ENCODE data around the gene ZBTB20.

The ZBTB20 gene

GRCh38 chr3:114585687-114586086, 561.4 kb downstream of the ZBTB20 start:
- no peak for DNase-seq (ENCODE audit: low read depth, low spot score)

DNA sequence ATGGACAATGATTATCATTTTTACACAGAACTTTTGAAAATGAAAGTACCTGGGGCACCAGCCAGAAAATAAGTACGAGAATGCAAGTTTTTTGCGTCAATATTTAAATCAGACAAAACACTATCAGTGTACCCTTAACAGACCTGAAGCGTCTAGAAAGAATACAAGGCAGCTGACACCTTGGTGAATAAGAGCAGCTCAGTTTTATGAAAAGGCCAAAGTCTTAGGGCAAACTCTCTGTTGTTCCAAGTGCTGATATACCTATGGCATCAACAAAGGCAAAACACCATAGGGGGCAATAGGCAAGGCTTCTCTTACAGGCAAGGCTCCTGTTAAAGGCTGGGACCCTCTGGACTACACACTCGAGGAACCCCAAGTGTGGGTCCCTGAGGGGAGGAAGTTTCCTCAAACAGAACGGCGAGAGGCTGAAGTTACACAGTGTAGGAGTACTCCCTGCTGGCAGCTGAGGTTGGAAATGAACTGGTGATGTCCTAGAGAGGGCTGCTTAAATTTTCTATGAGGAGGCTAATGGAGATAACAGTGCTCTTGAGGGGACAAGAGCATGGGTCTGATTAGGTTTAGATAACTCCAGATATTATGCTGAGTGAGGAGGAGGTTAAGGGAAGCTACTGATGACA, 562.2 kb downstream of the ZBTB20 start:
- no peak for DNase-seq (ENCODE audit: low read depth, low spot score)

DNA sequence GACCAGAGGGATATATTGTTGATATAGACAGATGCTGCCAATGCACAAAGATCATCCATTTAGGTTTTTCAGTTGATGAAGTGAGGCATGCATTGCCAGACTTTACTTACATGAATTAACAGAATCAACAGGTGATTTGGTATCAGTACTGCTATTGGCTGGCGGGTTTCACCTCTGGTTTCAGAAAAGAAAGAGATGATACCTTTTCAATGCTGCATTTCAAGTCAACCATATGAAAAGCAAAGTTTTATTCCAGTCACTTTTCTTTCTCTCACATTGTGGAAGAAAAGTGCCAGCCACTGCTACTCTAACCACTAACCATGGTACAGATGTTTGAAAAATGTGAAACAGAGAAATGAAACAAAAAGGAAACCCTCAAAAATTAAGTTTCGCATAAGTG, 564.2 kb downstream of the ZBTB20 start:
- DNase-seq (ENCODE audit: low read depth, low spot score) = no peak

GRCh38 chr3:114572364-114573062, 574.6 kb downstream of the ZBTB20 start:
- DNase-seq (ENCODE audit: low read depth, low spot score) = no peak

GRCh38 chr3:114571363-114571762, 575.7 kb downstream of the ZBTB20 start:
- no peak for DNase-seq (ENCODE audit: low read depth, low spot score)

DNA sequence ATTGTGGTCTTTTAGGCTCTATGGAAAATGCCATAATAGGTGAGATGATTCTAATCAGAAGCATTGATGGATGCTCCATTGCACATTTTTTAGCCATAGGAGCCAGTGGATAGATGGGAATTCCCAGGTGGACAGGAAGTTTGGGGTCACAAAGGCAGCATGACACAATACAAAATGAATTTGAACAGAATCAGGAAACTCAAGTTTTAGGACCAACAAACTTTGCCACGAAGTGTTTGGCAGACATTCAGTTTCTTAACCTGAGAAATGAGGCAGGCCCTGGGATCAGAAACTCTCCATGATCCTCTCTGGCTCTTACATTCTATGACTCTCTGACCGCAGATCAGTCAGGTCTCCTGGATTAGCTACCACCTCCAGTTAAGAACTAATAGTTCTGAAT, 577.9 kb downstream of the ZBTB20 start:
- no peak for DNase-seq (ENCODE audit: low read depth, low spot score)

DNA sequence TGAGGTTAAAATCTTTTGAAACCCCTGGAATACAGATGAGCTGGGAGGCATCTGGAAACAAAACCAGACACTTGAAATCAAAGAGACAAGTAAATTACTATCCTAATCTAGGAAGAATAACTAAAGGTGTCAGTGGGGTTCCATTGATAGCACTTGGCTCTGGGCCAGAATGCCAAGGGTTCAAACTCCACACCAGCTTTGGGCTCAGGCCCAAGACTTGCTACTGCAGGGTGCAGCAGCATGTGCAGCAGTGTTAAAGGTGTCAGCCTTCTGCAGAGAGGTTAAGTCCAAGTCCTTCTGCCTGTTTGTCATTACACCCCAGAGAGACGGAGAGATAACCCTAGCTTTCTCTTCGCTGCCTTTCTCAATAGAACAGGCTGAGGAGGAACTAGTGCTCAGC, 579.3 kb downstream of the ZBTB20 start:
- DNase-seq (ENCODE audit: low read depth, low spot score) = no peak

DNA sequence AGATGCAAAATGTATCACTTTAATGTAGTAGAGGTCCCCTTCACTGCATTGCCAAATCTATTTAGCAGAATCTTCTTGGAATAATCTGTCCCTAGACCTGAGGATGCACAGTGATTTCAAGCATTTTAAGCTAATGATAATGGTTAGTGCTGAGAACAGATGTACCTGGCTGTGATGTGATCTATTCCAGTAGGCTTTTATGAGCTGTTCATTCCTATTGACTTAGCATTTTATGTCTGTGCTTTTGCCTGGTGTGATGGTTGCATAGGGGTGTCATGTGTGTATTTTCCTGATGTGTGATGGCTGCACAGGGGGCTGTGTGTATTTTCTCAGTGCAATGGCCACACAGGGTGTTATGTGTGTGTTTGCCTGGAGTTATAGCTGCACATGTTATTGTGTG, 580.3 kb downstream of the ZBTB20 start:
- DNase-seq (ENCODE audit: low read depth, low spot score) = no peak

GRCh38 chr3:114566162-114566755, 580.8 kb downstream of the ZBTB20 start:
- no peak for DNase-seq (ENCODE audit: low read depth, low spot score)

GRCh38 chr3:114565216-114565615, 581.9 kb downstream of the ZBTB20 start:
- DNase-seq (ENCODE audit: low read depth, low spot score) = no peak

GRCh38 chr3:114563720-114564119, 583.4 kb downstream of the ZBTB20 start:
- DNase-seq (ENCODE audit: low read depth, low spot score) = no peak

DNA sequence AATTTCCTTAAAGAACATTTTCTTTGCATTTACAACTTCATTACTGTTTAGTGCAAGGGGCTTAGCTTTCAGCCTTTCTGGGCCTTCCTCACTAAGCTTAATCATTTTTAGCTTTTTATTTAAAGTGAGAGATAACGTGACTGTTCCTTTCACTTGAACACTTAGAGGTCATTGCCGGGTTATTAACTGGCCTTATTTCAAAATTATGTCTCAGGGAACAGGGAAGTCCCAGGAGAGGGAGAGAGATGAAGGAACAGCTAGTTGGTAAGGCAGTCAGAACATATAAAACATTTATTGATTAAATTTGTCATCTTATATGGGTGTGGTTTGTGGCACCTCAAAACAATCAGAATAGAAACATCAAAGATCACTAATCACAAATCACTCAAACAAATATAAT, 584.5 kb downstream of the ZBTB20 start:
- no peak for DNase-seq (ENCODE audit: low read depth, low spot score)

DNA sequence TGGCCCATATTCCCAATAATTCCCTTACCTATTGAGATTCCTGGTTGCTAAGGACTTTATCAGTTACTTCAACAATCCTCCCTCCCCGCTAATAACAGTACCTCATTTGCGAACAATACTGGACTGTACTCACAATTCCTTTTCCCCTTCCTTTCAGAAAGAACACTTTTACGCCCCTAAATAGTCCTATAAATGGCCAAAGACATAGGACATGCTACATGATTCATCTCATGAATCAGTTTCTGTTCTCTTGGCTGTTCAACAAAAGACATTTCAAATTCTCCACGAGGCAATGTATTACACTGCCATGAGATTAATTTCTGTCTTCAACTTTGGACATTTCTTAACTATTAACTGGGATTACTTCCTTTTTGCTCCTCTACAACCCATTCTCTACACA, 588.8 kb downstream of the ZBTB20 start:
- no peak for DNase-seq (ENCODE audit: low read depth, low spot score)

DNA sequence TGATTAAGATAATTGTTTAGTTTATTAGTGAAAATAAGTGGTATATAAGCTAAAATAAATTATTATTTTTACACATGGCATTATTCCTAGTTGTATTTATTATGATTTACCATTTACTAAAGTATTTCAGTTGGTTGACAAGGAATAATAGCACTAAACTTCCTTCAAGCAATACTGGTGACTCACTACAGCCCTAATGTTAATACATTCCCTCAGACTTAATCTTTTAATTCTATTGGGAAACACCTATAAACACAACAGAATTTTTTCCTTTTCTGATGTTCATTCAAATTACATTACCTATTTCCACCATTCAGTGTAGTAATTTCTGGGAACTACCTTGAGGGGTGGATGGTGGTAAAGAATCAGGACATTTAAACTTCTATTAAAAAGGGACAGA, 589.3 kb downstream of the ZBTB20 start:
- DNase-seq (ENCODE audit: low read depth, low spot score) = no peak

- DNase-seq (ENCODE audit: low read depth, low spot score) = no peak
Measured at GRCh38 chr3:114556657-114557213, 590.4 kb downstream of the ZBTB20 start.

GRCh38 chr3:114554731-114555130, 592.4 kb downstream of the ZBTB20 start:
- DNase-seq (ENCODE audit: low read depth, low spot score) = no peak

DNA sequence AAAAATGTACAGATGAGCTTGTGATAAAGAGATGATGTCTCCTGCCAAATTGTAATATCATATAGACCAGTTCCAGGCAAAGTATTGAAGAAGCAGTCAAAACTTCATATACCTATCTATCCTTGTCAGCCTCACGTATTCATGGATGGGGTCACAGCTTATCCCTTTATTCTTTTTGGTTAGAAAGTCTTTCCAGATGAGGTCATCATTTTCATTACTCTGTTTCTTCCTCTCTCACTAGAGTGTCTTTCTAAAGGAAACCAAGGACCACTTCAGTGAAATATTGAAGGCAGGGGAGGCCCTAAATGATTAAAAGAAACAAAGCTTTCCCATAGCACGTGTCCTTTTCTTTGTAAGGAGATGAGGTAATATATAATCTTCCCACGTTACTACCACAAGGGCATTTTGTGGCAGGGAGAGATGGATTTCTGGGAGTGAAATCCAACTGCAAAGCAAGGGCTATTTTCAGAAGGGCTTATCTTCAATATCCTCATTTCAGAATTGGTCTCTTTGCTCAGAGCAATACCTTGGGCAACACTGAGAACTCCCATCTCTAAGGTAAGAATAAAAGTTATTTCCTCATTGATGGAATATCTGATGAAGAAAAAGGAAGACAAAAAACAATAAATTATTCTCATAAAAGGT, 593.0 kb downstream of the ZBTB20 start:
- no peak for DNase-seq (ENCODE audit: low read depth, low spot score)

DNA sequence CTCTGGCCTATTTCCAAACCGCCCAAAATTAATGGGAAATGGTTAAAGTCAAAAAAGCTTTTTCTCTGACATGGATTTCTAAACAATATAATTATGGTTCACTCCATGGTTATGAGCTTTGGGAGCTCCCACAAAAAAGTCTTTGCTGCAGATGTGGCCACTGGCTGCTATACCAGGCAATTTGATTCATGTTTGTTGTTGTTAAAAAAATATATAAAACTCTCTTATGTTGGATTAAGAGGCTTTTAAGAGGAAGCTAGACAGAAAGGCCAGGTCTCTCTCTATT, 594.6 kb downstream of the ZBTB20 start:
- no peak for DNase-seq (ENCODE audit: low read depth, low spot score)

DNA sequence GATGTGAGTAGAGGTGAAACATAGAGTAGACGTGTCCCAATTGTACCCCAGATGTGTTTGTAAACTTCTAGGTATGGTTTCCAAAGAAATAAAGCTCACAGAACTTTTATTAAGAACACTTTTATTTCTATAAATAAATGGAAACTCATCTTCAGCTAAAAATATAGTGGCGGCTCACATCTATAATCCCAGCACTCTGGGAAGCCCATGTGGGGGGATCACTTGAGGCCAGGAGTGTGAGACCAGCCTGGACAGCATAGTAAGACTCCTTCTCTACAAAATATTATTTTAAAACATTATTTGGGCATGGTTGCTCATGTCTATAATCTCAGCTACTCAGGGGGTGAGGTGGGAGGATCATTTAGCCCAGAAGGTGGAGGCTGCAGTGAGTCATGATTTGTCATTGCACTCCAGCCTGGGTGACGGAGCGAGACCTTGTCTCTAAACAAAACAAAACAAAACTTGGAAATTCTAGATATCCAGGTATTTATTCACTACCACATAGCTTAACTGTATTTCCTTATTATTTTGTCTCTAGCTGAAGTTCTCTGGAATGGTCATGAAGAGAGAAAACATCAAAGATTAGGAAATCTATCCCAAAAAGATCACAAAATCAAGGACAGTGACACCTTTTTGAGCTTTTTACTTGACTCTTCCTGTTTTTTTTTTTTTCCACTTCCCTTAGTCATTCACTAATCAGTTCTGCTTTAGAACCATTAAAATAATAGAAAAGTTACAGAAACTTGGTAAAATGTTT, 595.1 kb downstream of the ZBTB20 start:
- DNase-seq (ENCODE audit: low read depth, low spot score) = no peak

DNA sequence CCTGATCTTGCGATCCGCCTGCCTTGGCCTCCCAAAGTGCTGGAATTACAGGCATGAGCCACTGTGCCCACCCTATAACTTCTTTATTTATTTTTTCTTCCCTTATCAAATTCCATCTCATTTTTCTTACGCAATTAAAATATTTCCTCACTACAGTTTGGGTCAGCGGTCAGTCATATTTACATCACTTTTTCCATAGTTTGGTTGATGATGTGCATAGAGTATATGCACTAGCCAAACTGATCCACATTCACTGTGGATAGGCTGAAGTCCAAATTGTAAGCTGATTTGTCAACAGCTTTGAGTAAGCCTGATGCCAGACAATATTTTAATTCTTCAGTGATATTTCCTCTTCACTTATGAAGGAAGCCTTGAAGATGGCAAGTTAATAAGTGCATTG, 596.9 kb downstream of the ZBTB20 start:
- DNase-seq (ENCODE audit: low read depth, low spot score) = no peak

- no peak for DNase-seq (ENCODE audit: low read depth, low spot score)
Measured at GRCh38 chr3:114545193-114545592, 601.9 kb downstream of the ZBTB20 start.

DNA sequence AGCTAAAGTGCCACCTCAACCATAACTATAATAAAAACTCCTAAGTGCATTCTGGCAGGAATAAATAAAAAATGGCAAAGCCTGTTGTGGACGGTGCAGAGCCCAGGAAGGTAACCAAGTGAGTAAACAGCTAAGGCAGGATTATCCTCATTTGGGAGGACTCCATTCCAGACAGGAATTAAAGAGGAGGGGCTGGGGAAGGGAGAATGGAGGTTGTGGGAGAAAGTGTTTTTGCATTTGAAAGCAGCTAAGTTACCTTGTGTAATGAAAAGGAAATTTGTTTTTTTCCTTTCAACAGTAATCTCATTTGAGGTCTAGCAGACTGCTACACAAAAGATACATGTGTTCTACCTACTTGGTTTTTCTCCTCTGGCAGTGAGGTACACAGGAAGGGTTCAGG, 604.7 kb downstream of the ZBTB20 start:
- no peak for DNase-seq (ENCODE audit: low read depth, low spot score)
